HG03565 (cell line): ENCODE data around the gene RFESD.
"Not testable (repeated sequence)": the region's sequence is repeated elsewhere in the genome, so short reads cannot be mapped to it uniquely, and the experiment has no call there.

ENCODE experiments used
- ATAC-seq: cut with Tn5 transposase; IDR thresholded peaks from one replicate; pipeline ENCODE4 v1.9.1; 2021; ENCODE audit warnings: mild to moderate bottlenecking, moderate library complexity; ENCODE audit not compliant: unreplicated experiment

RFESD gene

GRCh38 chr5:95627971-95628810, 18.4 kb upstream of the RFESD start:
- no peak for ATAC-seq

- ATAC-seq: no peak
These were observed 17.6 kb upstream of the RFESD start for GRCh38 chr5:95628933-95629332.

- no peak for ATAC-seq
These were observed 16.1 kb upstream of the RFESD start for GRCh38 chr5:95630394-95630917.

GRCh38 chr5:95631255-95631958, 15.2 kb upstream of the RFESD start:
- peak; percentile 6 for ATAC-seq

GRCh38 chr5:95631991-95632675, 14.4 kb upstream of the RFESD start:
- ATAC-seq: peak; percentile 91

- ATAC-seq: not testable (repeated sequence)
These were observed 13.6 kb upstream of the RFESD start for GRCh38 chr5:95632942-95633341.

- no peak for ATAC-seq
These were observed 12.9 kb upstream of the RFESD start for GRCh38 chr5:95633671-95634070.

DNA sequence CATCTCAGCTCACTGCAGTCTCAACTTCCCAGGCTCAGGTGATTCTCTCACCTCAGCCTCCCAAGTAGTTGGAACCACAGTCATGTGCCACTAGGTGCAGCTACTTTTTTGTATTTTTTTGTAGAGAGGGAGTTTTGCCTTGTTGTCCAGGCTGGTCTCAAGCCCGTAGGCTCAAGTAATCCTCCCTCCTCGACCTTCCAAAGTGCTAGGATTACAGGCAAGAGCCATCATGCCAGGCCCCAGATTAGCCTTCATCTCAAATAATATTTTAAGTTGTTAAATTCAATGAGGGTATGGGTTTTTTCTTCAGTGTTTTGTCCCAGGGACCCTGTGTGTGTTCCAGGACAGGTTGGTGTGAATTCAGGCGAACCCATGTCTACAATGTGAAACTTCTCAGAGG, 12.5 kb upstream of the RFESD start:
- no peak for ATAC-seq

GRCh38 chr5:95638632-95639031, 7.9 kb upstream of the RFESD start:
- ATAC-seq: no peak

DNA sequence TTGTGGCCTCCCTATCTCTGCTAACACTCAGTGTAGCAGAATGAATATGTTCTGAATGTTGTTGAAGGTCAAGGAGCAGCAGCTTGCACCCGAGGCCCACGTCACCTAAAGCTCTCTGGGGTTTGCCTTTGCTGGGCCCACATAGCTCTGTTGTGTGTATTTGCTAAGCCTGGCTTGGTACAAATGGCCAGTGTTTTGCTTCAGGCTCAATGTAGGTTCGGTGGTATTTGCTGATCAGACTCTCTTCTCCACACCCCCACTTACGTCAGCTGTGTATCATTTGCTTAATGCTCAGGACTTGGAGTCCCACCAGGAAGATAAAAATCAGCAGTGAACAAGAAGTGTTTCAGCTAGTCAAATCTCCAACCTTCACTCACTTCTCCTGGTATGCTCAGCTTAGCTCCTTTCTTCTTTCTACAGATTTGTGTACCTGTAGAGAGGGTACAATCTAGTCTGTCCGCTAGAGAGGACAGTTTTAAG, 4.8 kb upstream of the RFESD start:
- ATAC-seq: no peak

DNA sequence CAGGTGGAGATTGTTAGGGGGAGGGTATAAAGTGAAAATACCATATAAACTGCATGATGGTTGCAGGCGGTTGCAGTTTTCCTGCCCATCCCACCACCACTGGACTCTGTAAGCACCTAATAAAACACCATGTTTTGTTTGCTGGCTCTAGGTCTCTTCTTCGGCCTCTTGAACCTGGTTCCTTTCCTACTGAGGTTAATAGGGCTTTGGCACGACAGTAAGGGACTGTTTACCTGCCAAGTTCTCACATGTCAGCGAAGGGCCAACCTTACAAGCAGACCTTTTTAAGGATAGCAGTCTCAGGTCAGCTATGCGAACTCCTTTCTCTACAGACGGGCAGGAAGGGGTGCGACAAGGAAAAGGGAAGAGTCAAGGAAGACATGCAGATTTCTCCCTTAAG, 3.4 kb upstream of the RFESD start:
- ATAC-seq: no peak

DNA sequence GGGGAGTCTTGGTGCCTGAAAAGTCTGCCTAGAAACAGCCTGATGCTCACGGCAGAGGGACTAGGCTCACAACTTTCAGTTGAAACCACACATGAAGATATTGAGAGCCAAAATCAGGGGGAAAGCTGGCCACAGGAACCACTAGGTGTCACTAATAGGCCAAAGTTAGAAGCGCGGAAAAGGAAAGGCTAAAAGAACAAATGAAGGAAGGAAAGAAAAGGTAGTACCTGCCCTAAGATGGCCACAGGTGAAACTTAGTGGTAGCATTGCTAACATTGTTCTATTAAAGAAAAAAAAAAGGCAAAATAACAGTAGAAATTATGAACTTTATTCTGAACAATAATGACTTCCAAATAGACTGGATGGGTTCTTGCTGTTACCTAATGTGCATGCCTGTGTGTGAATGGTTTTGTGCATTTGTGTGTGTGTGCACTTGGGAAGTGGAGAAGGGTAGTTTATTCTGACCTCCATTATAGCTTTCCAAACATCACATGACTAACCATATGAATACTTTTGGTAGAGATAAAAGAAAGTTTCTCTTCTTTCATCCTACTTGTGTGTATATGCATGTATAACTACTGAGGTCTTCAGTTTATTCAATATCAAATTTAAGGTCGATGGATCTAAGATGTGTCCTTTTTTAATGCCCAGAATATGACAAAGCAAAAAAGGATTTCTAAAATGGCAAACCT, 2.1 kb upstream of the RFESD start:
- peak; percentile 30 for ATAC-seq

DNA sequence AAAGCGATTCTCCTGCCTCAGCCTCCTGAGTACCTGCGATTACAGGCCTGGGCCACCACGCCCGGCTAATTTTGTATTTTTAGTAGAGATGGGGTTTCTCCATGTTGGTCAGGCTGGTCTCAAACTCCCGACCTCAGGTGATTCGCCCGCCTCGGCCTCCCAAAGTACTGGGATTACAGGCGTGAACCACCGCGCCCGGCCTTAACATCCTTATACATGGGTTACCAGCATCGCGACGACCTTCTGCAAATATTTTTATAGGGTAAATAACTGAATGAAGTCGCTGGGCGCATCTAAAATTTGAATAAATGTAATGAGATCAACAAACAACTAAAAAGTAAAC, 380 bp upstream of the RFESD start:
- ATAC-seq: not testable (repeated sequence)

- ATAC-seq: no peak
These were observed 1.6 kb downstream of the RFESD start for GRCh38 chr5:95647886-95648860.

GRCh38 chr5:95649274-95649673, 2.7 kb downstream of the RFESD start:
- ATAC-seq: no peak

- ATAC-seq: no peak
These were observed 3.5 kb downstream of the RFESD start for GRCh38 chr5:95649842-95650620.

DNA sequence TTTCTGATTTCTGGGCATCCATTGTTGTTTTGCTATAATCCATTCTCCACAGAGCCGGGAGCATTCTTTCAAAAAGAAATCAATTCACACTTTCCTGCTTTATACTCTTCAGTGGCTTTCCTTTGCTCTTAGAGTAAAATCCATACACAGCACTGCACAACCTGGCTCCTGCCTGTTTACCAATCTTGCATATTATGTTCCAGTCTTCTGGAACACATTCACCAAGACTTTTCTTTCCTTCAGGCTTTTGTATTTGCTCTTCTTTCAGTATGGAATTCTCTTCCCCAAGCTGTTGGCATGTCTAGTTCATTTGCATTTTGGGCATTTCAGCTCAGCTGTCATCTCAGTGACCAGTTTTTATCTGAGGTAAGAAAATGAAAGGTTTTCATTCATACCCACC, 6.3 kb downstream of the RFESD start:
- ATAC-seq: no peak

GRCh38 chr5:95654196-95654595, 7.6 kb downstream of the RFESD start:
- ATAC-seq: no peak

DNA sequence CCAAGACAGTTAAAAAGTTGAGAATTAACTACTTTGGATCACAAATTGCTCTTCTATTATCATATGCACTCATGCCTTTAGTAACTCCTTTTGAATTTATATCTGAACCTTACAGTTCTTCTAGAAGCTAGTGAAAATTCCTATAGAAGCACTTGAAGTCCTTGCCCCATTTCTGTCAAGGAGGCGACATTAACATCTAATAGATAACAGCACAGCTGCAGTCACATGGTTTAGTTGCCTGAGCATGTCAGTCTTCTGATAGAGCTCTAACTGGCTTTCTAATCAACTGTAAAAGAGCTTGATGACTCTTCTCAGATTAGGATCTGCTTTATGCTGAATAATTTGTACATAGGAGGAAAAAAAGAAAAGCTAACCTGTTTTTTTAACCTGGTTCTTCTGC, 9.0 kb downstream of the RFESD start:
- no peak for ATAC-seq
